Lower leg skin (tissue), 4 donors: ENCODE measurements around the gene GPRIN2. TPM values are rescaled to one million over a fixed set of nuclear protein-coding genes. Genes with fewer than 3 reads are reported as not detected.

ENCODE experiments used
- DNase-seq, 2 donors: peaks; one replicate each; pipeline ENCODE4 v3.0.0-alpha.2; 2019; ENCODE audit warnings: low spot score in 2 of 2
- H3K4me3 ChIP-seq: fragments of 200-600 bp; sonication (generic); 2 replicates; pipeline ENCODE4 v1.5.1; 2017; ENCODE audit warnings: mild to moderate bottlenecking, low read depth; ENCODE audit not compliant: poor library complexity, severe bottlenecking
- POLR2A ChIP-seq, 2 donors: fragments of 450-650 bp; IDR thresholded peaks; one replicate each; pipeline ENCODE4 v1.6.1; 2016 to 2017; ENCODE audit warnings: antibody characterized with exemption in 2 of 2, mild to moderate bottlenecking in 1 of 2, moderate library complexity in 1 of 2
- WGBS, 2 donors: methylation state at CpG; one replicate each; pipeline ENCODE4 v1.1.5; 2018; 5-methylcytosine and 5-hydroxymethylcytosine counted together
- intact Hi-C: fragments of 100-400 bp; cut with DNase I; formaldehyde crosslinking; loops from one replicate; pipeline ENCODE4 v1.15.0; 2023; ENCODE audit warnings: low total_unique reads
- total RNA-seq, 4 donors: library from RNA; depleted of rRNA; stranded (reverse); fragments of >200 nt; gene quantifications; one replicate each; pipeline ENCODE4 v1.1.0, GENCODE V29; 2016
- TF ChIP-seq, protein P1 (sequence below), 3 donors: fragments of 450-650 bp; IDR thresholded peaks; one replicate each; pipeline ENCODE4 v1.5.1; 2016; ENCODE audit warnings: antibody characterized with exemption in 3 of 3, mild to moderate bottlenecking in 3 of 3, moderate library complexity in 2 of 3

The GPRIN2 gene
- total RNA-seq, 4 donors from 2014 or later = 50.5 to 118 (median 61.8) TPM

DNA sequence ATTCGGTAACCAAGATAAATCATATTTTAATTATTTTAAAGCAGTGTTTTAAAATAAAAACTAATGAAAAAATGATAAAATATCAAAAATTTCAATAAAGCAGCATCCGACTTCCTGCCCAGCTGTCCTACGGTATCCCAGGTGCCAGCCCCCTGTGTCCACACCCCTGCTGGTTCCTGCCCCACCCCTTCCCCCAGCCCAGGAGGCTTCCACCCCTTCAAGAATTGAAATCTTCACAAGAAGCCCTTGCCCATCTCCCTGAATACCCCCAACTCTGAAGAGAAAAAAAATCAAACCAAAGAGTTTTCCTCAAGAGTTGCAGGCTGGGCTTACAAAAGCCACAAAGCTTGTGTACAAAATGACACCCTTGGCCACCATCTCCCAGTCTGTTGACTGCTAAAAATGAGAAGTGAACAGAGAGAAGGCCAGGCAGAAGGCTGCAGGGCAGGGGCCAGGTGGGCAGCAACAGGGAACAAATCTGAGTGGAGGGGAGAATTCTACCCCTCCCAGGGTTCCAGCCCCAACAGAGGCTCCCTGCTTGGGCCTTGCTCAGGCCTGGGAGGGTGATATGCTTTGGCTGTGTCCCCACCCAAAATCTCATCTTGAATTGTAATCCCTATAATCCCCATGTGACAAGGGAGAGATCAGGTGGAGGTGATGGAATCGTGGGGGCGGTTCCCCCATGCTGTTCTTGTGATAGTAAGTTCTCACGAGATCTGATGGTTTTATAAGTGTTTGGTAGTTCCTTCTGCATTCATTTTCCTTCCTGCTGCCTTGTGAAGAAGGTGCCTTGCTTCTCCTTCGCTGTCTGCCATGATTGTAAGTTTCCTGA, 14.5 kb downstream of the GPRIN2 start:
- TF ChIP-seq POLR2A (IDR thresholded peaks at IDR 0.05) = no peak
- TF ChIP-seq, protein P1, sequence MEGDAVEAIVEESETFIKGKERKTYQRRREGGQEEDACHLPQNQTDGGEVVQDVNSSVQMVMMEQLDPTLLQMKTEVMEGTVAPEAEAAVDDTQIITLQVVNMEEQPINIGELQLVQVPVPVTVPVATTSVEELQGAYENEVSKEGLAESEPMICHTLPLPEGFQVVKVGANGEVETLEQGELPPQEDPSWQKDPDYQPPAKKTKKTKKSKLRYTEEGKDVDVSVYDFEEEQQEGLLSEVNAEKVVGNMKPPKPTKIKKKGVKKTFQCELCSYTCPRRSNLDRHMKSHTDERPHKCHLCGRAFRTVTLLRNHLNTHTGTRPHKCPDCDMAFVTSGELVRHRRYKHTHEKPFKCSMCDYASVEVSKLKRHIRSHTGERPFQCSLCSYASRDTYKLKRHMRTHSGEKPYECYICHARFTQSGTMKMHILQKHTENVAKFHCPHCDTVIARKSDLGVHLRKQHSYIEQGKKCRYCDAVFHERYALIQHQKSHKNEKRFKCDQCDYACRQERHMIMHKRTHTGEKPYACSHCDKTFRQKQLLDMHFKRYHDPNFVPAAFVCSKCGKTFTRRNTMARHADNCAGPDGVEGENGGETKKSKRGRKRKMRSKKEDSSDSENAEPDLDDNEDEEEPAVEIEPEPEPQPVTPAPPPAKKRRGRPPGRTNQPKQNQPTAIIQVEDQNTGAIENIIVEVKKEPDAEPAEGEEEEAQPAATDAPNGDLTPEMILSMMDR (IDR thresholded peaks at IDR 0.05) = no peak
- 83 to 84% methylated on average over 7 of the region's 7 CpGs for WGBS, 2 donors
- intact Hi-C loops = no loop called here
- DNase-seq = peak in 1 of 2 donors; percentile 82
- H3K4me3 ChIP-seq = no peak overlapping the region

DNA sequence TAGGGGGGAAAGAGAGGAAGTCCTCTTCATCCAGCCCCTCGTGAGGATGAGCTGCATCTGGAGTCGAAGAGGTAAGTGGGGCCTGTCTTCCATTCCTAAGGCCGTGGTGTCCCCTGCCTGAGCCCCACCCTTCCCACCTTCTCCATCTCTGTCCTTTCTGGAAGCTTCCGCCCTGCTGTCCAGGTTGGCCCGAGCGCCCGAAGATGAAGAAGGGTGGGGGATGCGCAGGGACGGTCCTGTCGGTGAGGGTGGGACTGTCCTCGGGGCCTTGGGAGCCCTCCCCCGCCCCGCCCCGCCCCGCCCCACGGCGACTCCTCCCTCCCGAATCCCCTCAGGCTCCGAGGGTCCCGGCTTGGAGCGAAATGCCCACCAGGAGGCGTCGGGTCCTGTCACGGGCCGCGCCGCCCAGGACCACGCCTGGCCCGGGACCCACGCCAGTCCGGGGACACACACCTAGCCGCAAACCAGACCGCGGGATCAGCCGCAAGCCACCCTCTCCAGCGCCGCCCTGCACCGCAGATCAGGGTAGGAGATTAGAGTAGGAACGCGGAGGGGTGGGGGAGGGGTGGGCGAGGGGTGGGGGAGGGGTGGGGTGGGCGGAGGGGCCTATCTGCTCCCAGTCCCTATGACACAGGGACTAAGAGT, 15.3 kb downstream of the GPRIN2 start:
- intact Hi-C loops = no loop called here
- 10 to 15% methylated on average over 30 to 42 of the region's 42 CpGs for WGBS, 2 donors
- TF ChIP-seq, protein P1 (IDR thresholded peaks at IDR 0.05) = no peak
- no peak for TF ChIP-seq POLR2A (IDR thresholded peaks at IDR 0.05)
- peak in 1 of 2 donors; percentile 89 for DNase-seq
- H3K4me3 ChIP-seq = no peak overlapping the region

DNA sequence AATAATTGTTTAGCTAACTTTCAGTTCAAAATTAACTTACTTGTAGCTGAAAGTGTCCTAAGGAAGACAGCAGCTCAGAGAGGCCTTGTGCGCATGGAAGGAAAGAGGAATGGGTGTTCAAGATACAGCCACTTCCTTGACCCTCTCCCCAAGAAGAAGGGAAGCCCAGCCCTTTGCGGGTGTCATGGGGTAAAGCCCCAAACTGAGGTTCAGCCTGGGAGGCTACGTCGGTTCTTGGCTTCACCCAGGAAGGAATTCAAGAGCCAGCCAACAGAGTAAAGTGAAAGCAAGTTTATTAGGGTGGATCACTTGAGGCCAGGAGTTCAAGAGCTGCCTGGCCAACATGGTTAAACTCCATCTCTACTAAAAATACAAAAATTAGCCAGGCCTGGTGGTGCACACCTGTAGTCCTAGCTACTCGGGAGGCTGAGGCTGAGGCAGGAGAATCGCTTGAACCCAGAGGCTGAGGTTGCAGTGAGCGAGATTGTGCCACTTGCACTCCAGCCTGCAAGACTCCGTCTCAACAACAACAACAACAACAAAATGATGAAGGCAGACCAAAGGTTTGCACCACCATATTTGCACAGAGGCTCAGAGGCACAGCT, 15.9 kb downstream of the GPRIN2 start:
- H3K4me3 ChIP-seq = no peak overlapping the region
- TF ChIP-seq, protein P1 (IDR thresholded peaks at IDR 0.05) = no peak
- no peak for TF ChIP-seq POLR2A (IDR thresholded peaks at IDR 0.05)

DNA sequence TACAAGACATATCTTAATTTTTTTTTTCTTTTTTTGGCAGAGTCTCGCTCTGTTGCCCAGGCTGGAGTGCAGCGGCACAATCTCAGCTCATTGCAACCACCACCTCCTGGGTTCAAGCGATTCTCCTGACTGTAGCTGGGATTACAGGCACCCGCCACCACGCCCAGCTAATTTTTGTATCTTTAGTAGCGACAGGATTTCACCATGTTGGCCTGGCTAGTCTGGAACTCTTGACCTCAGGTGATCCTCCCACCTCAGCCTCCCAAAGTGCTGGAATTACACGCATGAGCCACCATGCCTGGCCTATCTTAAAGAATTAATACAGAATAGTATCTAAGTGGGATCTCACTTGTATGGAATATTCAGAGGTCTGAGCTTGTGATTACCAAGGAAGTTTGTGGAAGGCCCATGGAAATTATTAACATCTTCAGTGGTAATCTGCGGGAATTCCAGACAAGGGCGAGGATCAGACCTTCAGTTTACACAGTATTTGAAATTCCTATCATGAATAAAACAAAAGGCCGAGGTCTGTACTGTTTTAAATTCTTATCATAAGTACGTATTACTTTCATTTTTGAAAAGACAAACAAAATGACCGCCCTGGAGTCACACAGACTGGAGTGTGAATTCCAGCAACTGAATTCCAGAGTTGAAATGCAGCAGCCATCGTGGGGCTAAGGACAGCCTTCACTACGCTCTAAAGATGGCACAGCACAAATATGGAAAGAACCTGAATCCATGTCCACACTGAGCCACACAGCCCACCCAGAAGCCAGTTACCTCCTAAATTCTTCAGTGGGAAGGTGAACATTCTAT, 16.7 kb downstream of the GPRIN2 start:
- peak in 1 of 2 donors; percentile 65 for DNase-seq
- intact Hi-C loops = no loop called here
- 80% methylated on average over 14 of the region's 14 CpGs for WGBS, 2 donors
- TF ChIP-seq, protein P1 (IDR thresholded peaks at IDR 0.05) = no peak
- TF ChIP-seq POLR2A (IDR thresholded peaks at IDR 0.05) = no peak
- H3K4me3 ChIP-seq = no peak overlapping the region

More for the DNA sequence above, 15.9 kb downstream of the GPRIN2 start:
- WGBS, 2 donors = 84 to 86% methylated on average over 8 of the region's 8 CpGs
- DNase-seq = peak in 1 of 2 donors; percentile 84
- intact Hi-C loops = no loop called here

DNA sequence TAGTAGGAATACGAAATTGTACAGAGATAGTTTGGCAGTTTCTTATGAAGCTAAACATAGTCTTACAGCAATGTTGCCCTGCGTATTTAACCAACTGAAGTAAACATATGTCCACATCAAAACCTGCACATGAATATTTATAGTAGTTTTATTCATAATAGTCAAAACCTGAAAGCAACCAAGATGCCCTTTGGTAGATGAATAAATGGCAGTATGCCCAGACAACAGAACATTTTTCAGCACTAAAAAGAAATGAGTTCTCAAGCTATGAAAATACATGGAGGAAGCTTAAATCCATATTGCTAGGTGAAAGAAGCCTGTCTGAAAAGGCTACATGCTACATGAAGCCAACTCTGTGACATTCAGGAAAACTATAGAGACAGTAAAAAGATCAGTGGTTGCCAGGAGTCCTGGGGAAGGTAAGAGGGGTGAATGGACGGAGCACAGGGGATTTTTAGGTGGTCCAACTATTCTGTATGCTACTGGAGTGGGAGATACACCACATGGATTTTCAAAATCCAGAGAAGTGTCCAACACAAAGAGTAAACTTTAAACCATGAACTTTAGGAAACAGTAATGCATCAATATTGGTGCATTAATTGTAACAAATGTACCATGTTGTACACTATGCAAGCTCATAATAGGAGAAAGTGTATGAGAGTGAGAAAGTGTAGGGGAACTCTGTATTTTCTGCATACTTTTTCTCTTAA, 17.6 kb downstream of the GPRIN2 start:
- no peak for DNase-seq
- intact Hi-C loops = no loop called here
- H3K4me3 ChIP-seq = no peak overlapping the region
- TF ChIP-seq, protein P1 (IDR thresholded peaks at IDR 0.05) = no peak
- TF ChIP-seq POLR2A (IDR thresholded peaks at IDR 0.05) = no peak
- WGBS, 2 donors = 79 to 83% methylated on average over 3 of the region's 3 CpGs
